Activated CD4-positive, alpha-beta T cell treated with anti-CD3 and anti-CD28 coated beads, Interleukin-2, amount 50 U/mL, for 1 hour (primary cell): ENCODE results near the gene CDH23.

Experiments
- DNase-seq: peaks from one replicate; pipeline ENCODE4 v3.0.0-alpha.2; 2020

Gene CDH23

GRCh38 chr10:71492872-71493271, 96.2 kb downstream of the CDH23 start:
- no peak for DNase-seq

GRCh38 chr10:71493741-71494140, 97.0 kb downstream of the CDH23 start:
- no peak for DNase-seq

GRCh38 chr10:71494476-71494875, 97.8 kb downstream of the CDH23 start:
- DNase-seq = no peak

- DNase-seq = no peak
Observed at GRCh38 chr10:71494980-71495381, 98.3 kb downstream of the CDH23 start.

- no peak for DNase-seq
Observed at GRCh38 chr10:71496927-71497762, 100.4 kb downstream of the CDH23 start.

GRCh38 chr10:71497763-71498326, 101.1 kb downstream of the CDH23 start:
- no peak for DNase-seq

GRCh38 chr10:71501402-71501801, 104.7 kb downstream of the CDH23 start:
- no peak for DNase-seq

GRCh38 chr10:71502190-71502589, 105.5 kb downstream of the CDH23 start:
- no peak for DNase-seq

- no peak for DNase-seq
Observed at GRCh38 chr10:71502851-71503250, 106.1 kb downstream of the CDH23 start.

GRCh38 chr10:71504168-71504567, 107.4 kb downstream of the CDH23 start:
- DNase-seq = no peak

GRCh38 chr10:71504570-71504969, 107.8 kb downstream of the CDH23 start:
- DNase-seq = no peak

GRCh38 chr10:71505862-71506261, 109.1 kb downstream of the CDH23 start:
- no peak for DNase-seq

- DNase-seq = no peak
Observed at GRCh38 chr10:71509444-71509843, 112.7 kb downstream of the CDH23 start.

- no peak for DNase-seq
Observed at GRCh38 chr10:71511206-71511605, 114.5 kb downstream of the CDH23 start.

GRCh38 chr10:71512312-71512711, 115.6 kb downstream of the CDH23 start:
- DNase-seq = no peak

GRCh38 chr10:71512761-71513539, 116.2 kb downstream of the CDH23 start:
- DNase-seq = no peak

- DNase-seq = no peak
Observed at GRCh38 chr10:71513540-71513853, 116.8 kb downstream of the CDH23 start.

GRCh38 chr10:71513936-71514335, 117.2 kb downstream of the CDH23 start:
- DNase-seq = no peak

- no peak for DNase-seq
Observed at GRCh38 chr10:71515531-71516172, 118.9 kb downstream of the CDH23 start.

- DNase-seq = no peak
Observed at GRCh38 chr10:71516890-71517289, 120.2 kb downstream of the CDH23 start.

GRCh38 chr10:71517298-71518169, 120.8 kb downstream of the CDH23 start:
- no peak for DNase-seq

GRCh38 chr10:71520042-71520441, 123.3 kb downstream of the CDH23 start:
- no peak for DNase-seq
